Measurements from ENCODE around the gene RUNX2. TPM values are rescaled to one million over a fixed set of nuclear protein-coding genes. Genes with fewer than 3 reads are reported as not detected.
A peak's percentile ranks its signal among the peaks of the same experiment; 100 is the strongest.

The RUNX2 gene
- total and polyA plus RNA-seq, 9 of the 15 experiments (the other 6 are each of a cell fraction or from before 2014, with no cell fraction given) = 0.29 to 1.00 (median 0.43) TPM

DNA sequence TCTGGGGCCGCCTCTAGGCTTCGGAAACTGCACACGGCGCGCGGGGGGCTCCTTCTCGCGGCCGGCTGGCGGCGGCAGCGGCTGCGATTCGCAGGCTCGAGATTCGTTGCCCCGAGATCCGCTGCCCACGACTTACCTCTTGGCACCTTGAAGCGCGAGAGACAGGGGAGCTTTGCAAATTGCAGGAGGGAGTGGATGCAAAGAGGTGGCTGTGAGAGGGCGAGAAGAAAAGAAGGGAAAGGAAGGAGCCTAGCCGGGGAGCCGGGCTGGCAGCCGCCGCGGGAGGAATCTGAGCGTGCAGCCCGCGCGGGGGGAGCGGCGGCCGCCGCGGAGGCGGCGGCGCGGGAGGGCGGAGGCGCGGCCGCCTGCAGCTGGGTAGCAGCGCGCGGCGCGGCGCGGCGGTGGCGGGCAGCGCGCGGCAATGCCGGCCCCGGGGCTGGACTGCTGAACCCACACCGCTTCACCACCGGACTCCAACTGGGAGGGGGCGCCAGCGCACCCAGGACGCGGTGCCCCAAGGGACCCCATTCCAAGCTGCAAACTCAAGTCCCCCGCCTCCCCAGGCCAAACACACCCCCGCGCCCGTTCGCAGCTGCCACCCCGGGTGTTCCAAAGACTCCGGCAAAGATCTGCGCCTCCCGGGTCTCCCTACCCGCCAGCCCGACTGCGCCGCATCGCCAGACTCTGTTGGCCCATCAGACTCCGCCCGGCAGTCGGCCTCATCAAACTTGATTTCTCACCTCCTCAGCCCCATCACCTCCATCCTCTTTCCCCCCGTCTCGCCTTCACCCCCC lies 93.8 kb downstream of the RUNX2 start (continued):
- TF ChIP-seq TBL1XR1 (IDR thresholded peaks at IDR 0.05; ENCODE audit: low read length in 2 of 2) = no peak
- no peak for TF ChIP-seq KLF1 (tag; IDR thresholded peaks at IDR 0.05)
- TF ChIP-seq ILF3 (IDR thresholded peaks at IDR 0.05; ENCODE audit: borderline replicate concordance) = no peak
- no peak for TF ChIP-seq POLR2AphosphoS5 (IDR thresholded peaks at IDR 0.05; ENCODE audit: control insufficient read depth, insufficient read depth, low read depth, low read length)
- TF ChIP-seq, protein P1, sequence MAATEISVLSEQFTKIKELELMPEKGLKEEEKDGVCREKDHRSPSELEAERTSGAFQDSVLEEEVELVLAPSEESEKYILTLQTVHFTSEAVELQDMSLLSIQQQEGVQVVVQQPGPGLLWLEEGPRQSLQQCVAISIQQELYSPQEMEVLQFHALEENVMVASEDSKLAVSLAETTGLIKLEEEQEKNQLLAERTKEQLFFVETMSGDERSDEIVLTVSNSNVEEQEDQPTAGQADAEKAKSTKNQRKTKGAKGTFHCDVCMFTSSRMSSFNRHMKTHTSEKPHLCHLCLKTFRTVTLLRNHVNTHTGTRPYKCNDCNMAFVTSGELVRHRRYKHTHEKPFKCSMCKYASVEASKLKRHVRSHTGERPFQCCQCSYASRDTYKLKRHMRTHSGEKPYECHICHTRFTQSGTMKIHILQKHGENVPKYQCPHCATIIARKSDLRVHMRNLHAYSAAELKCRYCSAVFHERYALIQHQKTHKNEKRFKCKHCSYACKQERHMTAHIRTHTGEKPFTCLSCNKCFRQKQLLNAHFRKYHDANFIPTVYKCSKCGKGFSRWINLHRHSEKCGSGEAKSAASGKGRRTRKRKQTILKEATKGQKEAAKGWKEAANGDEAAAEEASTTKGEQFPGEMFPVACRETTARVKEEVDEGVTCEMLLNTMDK (IDR thresholded peaks at IDR 0.05; ENCODE audit: borderline replicate concordance, insufficient read depth, low read depth, low read length, poor library complexity, severe bottlenecking) = no peak
- peak; percentile 49 for TF ChIP-seq POLR2G (IDR thresholded peaks at IDR 0.05; ENCODE audit: low read depth, low read length)
- no peak for TF ChIP-seq SMARCC2 (IDR thresholded peaks at IDR 0.05; ENCODE audit: low read depth)
- no peak for TF ChIP-seq PHB2 (IDR thresholded peaks at IDR 0.05; ENCODE audit: low read depth)
- no peak for TF ChIP-seq KLF6 (CRISPR knock-in tag; IDR thresholded peaks at IDR 0.05; ENCODE audit: borderline replicate concordance)
- TF ChIP-seq IRF2 (CRISPR knock-in tag; IDR thresholded peaks at IDR 0.05) = no peak
- TF ChIP-seq ZNF696 (CRISPR knock-in tag; conservative IDR thresholded peaks at IDR 0.05) = no peak
- no peak for TF ChIP-seq SAFB2 (IDR thresholded peaks at IDR 0.05; ENCODE audit: borderline replicate concordance, low read depth, low read length, severe bottlenecking)
- no peak for TF ChIP-seq LEF1 (IDR thresholded peaks at IDR 0.05)
- no peak for TF ChIP-seq HNRNPK (IDR thresholded peaks at IDR 0.05; ENCODE audit: low read depth, low read length, poor library complexity, severe bottlenecking)
- TF ChIP-seq KDM5B (IDR thresholded peaks at IDR 0.05; ENCODE audit: insufficient replicate concordance, low read depth, low read length) = peak; percentile 62
- TF ChIP-seq ARID2 (IDR thresholded peaks at IDR 0.05) = no peak
- TF ChIP-seq, protein P2, sequence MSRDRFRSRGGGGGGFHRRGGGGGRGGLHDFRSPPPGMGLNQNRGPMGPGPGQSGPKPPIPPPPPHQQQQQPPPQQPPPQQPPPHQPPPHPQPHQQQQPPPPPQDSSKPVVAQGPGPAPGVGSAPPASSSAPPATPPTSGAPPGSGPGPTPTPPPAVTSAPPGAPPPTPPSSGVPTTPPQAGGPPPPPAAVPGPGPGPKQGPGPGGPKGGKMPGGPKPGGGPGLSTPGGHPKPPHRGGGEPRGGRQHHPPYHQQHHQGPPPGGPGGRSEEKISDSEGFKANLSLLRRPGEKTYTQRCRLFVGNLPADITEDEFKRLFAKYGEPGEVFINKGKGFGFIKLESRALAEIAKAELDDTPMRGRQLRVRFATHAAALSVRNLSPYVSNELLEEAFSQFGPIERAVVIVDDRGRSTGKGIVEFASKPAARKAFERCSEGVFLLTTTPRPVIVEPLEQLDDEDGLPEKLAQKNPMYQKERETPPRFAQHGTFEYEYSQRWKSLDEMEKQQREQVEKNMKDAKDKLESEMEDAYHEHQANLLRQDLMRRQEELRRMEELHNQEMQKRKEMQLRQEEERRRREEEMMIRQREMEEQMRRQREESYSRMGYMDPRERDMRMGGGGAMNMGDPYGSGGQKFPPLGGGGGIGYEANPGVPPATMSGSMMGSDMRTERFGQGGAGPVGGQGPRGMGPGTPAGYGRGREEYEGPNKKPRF (IDR thresholded peaks at IDR 0.05; ENCODE audit: low read depth, low read length) = no peak
- no peak for TF ChIP-seq YY1 (IDR thresholded peaks at IDR 0.05; ENCODE audit: borderline replicate concordance in 1 of 3, control insufficient read depth in 1 of 3, extremely low read depth in 1 of 3, insufficient read depth in 3 of 3, insufficient read length in 1 of 3, insufficient replicate concordance in 2 of 3, low read depth in 1 of 3, low read length in 2 of 3)
- TF ChIP-seq PRPF4 (IDR thresholded peaks at IDR 0.05; ENCODE audit: insufficient read depth, low read depth, low read length, poor library complexity, severe bottlenecking) = no peak
- TF ChIP-seq MEF2A (IDR thresholded peaks at IDR 0.05; ENCODE audit: control insufficient read depth, low read depth, low read length) = no peak
- TF ChIP-seq PTRF (tag; IDR thresholded peaks at IDR 0.05) = no peak

Measured in K562 (cell line).